BLaER1 (cell line): Measurements from ENCODE around the gene NDUFV1.

Experiments used
- H3K27ac ChIP-seq: shearing (Covaris generic); formaldehyde crosslinking; 2 replicates; pipeline ENCODE4 v1.8.1; 2022
- H3K27me3 ChIP-seq: shearing (Covaris generic); formaldehyde crosslinking; 2 replicates; pipeline ENCODE4 v1.8.1; 2022
- H3K36me3 ChIP-seq: shearing (Covaris generic); formaldehyde crosslinking; 2 replicates; pipeline ENCODE4 v1.8.1; 2022
- H3K4me1 ChIP-seq: shearing (Covaris generic); formaldehyde crosslinking; 2 replicates; pipeline ENCODE4 v1.8.1; 2022
- H3K4me2 ChIP-seq: shearing (Covaris generic); formaldehyde crosslinking; 2 replicates; pipeline ENCODE4 v1.8.1; 2022
- H3K4me3 ChIP-seq: shearing (Covaris generic); formaldehyde crosslinking; 2 replicates; pipeline ENCODE4 v1.8.1; 2022
- H3K9ac ChIP-seq: shearing (Covaris generic); formaldehyde crosslinking; 2 replicates; pipeline ENCODE4 v1.8.1; 2022
- H3K9me3 ChIP-seq: shearing (Covaris generic); formaldehyde crosslinking; 2 replicates; pipeline ENCODE4 v1.8.1; 2022
- H4K20me1 ChIP-seq: shearing (Covaris generic); formaldehyde crosslinking; 2 replicates; pipeline ENCODE4 v1.8.1; 2022
- Cebpa-rat ChIP-seq: shearing (Covaris generic); IDR thresholded peaks from 2 replicates; pipeline ENCODE4 v1.8.1; 2022

NDUFV1 gene

GRCh38 chr11:67574938-67575337, 31.8 kb upstream of the NDUFV1 start:
- Histone ChIP-seq H3K4me1 (peaks cover 34% of the 10 kb centered on the region), H3K9ac (no peak overlapping the region), H3K4me2 (no peak overlapping the region), H3K27ac (no peak overlapping the region), H3K27me3 (no peaks in the 10 kb centered on the region), H3K36me3 (no peaks in the 10 kb centered on the region), H3K9me3 (0 out of 2 replicates have a peak, but pooled peaks cover 3% of the 10 kb centered on the region), H3K4me3 (no peak overlapping the region), H4K20me1 (no peaks in the 10 kb centered on the region)
- no peak for TF ChIP-seq Cebpa-rat

GRCh38 chr11:67576735-67577475, 29.8 kb upstream of the NDUFV1 start:
- Histone ChIP-seq H3K9me3 (no peaks in the 10 kb centered on the region), H3K9ac (no peak overlapping the region)

GRCh38 chr11:67577951-67578350, 28.8 kb upstream of the NDUFV1 start:
- H3K4me1 ChIP-seq, result peaks cover 54% of the 10 kb centered on the region
- no peak overlapping the region for H3K4me3 ChIP-seq
- no peak for TF ChIP-seq Cebpa-rat
- no peaks in the 10 kb centered on the region for H3K36me3 ChIP-seq
- H3K27ac ChIP-seq, result no peak overlapping the region
- H3K4me2 ChIP-seq, result no peak overlapping the region
- H3K27me3 ChIP-seq, result peaks cover 7% of the 10 kb centered on the region
- H4K20me1 ChIP-seq, result no peaks in the 10 kb centered on the region
- H3K9me3 ChIP-seq, result no peaks in the 10 kb centered on the region
- H3K9ac ChIP-seq, result no peak overlapping the region

More at GRCh38 chr11:67576735-67577475, 29.8 kb upstream of the NDUFV1 start:
- Histone ChIP-seq H3K27ac (no peak overlapping the region), H4K20me1 (no peaks in the 10 kb centered on the region), H3K4me1 (peaks cover 52% of the 10 kb centered on the region), H3K4me3 (no peak overlapping the region), H3K36me3 (no peaks in the 10 kb centered on the region), H3K4me2 (no peak overlapping the region), H3K27me3 (peaks cover 7% of the 10 kb centered on the region)
- TF ChIP-seq Cebpa-rat, result no peak

GRCh38 chr11:67581469-67581868, 25.3 kb upstream of the NDUFV1 start:
- no peak for TF ChIP-seq Cebpa-rat
- Histone ChIP-seq H3K9ac (no peak overlapping the region), H3K4me2 (peak overlapping the region; percentile 99), H3K36me3 (peaks cover 20% of the 10 kb centered on the region), H3K27me3 (peaks cover 7% of the 10 kb centered on the region), H3K9me3 (no peaks in the 10 kb centered on the region), H3K4me3 (no peak overlapping the region), H3K27ac (no peak overlapping the region), H3K4me1 (peaks cover 73% of the 10 kb centered on the region), H4K20me1 (peaks cover 24% of the 10 kb centered on the region)

GRCh38 chr11:67582011-67582410, 24.7 kb upstream of the NDUFV1 start:
- peaks cover 78% of the 10 kb centered on the region for H3K4me1 ChIP-seq
- no peak overlapping the region for H3K27ac ChIP-seq
- peaks cover 29% of the 10 kb centered on the region for H4K20me1 ChIP-seq
- no peak for TF ChIP-seq Cebpa-rat
- H3K9ac ChIP-seq, result no peak overlapping the region
- peaks cover 7% of the 10 kb centered on the region for H3K27me3 ChIP-seq
- H3K9me3 ChIP-seq, result no peaks in the 10 kb centered on the region
- H3K4me2 ChIP-seq, result peak overlapping the region; percentile 99
- H3K36me3 ChIP-seq, result peaks cover 25% of the 10 kb centered on the region
- H3K4me3 ChIP-seq, result no peak overlapping the region

- Histone ChIP-seq H3K36me3 (peaks cover 41% of the 10 kb centered on the region), H3K4me1 (peaks cover 87% of the 10 kb centered on the region), H3K4me3 (peak within 1 kb of the TSS; percentile 82), H3K4me2 (peak within 1 kb of the TSS; percentile 99), H3K9me3 (no peaks in the 10 kb centered on the region), H3K27ac (peak within 1 kb of the TSS; percentile 94), H4K20me1 (peaks cover 41% of the 10 kb centered on the region), H3K9ac (peak within 1 kb of the TSS; percentile 95), H3K27me3 (peaks cover 7% of the 10 kb centered on the region)
- TF ChIP-seq Cebpa-rat, result no peak
Observed at GRCh38 chr11:67583247-67584204, 23.2 kb upstream of the NDUFV1 start, which contains the start of gene GSTP1. Gene GSTP1 (plus strand): TSS chr11:67583812. CDS start chr11:67583844, 32 bp downstream.

GRCh38 chr11:67584205-67584880, 22.4 kb upstream of the NDUFV1 start:
- peak overlapping the region; percentile 94 for H3K27ac ChIP-seq
- peaks cover 85% of the 10 kb centered on the region for H3K4me1 ChIP-seq
- H3K9ac ChIP-seq, result peak overlapping the region; percentile 95
- peak overlapping the region; percentile 82 for H3K4me3 ChIP-seq
- peaks cover 41% of the 10 kb centered on the region for H4K20me1 ChIP-seq
- H3K27me3 ChIP-seq, result peaks cover 7% of the 10 kb centered on the region
- H3K36me3 ChIP-seq, result peaks cover 49% of the 10 kb centered on the region
- H3K4me2 ChIP-seq, result peak overlapping the region; percentile 99
- no peaks in the 10 kb centered on the region for H3K9me3 ChIP-seq
- TF ChIP-seq Cebpa-rat, result no peak

- Histone ChIP-seq H3K27ac (peak overlapping the region; percentile 94), H3K4me3 (peak overlapping the region; percentile 82), H3K4me2 (peak overlapping the region; percentile 99), H3K27me3 (peaks cover 7% of the 10 kb centered on the region), H3K4me1 (peaks cover 77% of the 10 kb centered on the region), H4K20me1 (peaks cover 41% of the 10 kb centered on the region), H3K36me3 (peaks cover 51% of the 10 kb centered on the region), H3K9ac (peak overlapping the region; percentile 95), H3K9me3 (no peaks in the 10 kb centered on the region)
- no peak for TF ChIP-seq Cebpa-rat
Observed at GRCh38 chr11:67584881-67585873, 21.6 kb upstream of the NDUFV1 start.
